Liver (tissue), 9 donors: ENCODE data around the gene U2AF2. TPM values are rescaled to one million over a fixed set of nuclear protein-coding genes. Genes with fewer than 3 reads are reported as not detected.

ENCODE experiments used
- DNase-seq: peaks from one replicate; pipeline ENCODE4 v3.0.0-alpha.2; 2017; ENCODE audit warnings: low spot score
- H3K27ac ChIP-seq, 2 donors: one replicate each; pipeline ENCODE4 v1.7.0; 2013; ENCODE audit warnings: inconsistent platforms in 2 of 2, low read length in 2 of 2, control low read depth in 1 of 2, low read depth in 1 of 2, mild to moderate bottlenecking in 1 of 2
- H3K27me3 ChIP-seq, 4 donors: one replicate each; pipeline versions ENCODE4 v1.6.1 to v1.7.0; 2013; ENCODE audit warnings: low read length in 3 of 4, inconsistent platforms in 1 of 4, mild to moderate bottlenecking in 1 of 4, moderate library complexity in 1 of 4; ENCODE audit not compliant: control insufficient read depth in 4 of 4, insufficient read depth in 4 of 4
- H3K36me3 ChIP-seq, 4 donors: one replicate each; pipeline versions ENCODE4 v1.6.1 to v1.7.0; 2013; ENCODE audit warnings: low read length in 3 of 4, mild to moderate bottlenecking in 3 of 4, low read depth in 1 of 4, moderate library complexity in 1 of 4; ENCODE audit not compliant: control insufficient read depth in 4 of 4, insufficient read depth in 3 of 4
- H3K4me1 ChIP-seq, 4 donors: one replicate each; pipeline versions ENCODE4 v1.6.1 to v1.7.0; 2013; ENCODE audit warnings: low read length in 3 of 4, mild to moderate bottlenecking in 3 of 4, moderate library complexity in 1 of 4; ENCODE audit not compliant: control insufficient read depth in 4 of 4, insufficient read depth in 4 of 4
- H3K4me3 ChIP-seq, 3 donors: one replicate each; pipeline versions ENCODE4 v1.6.1 to v1.7.0; 2013; ENCODE audit warnings: low read length in 3 of 3, control low read depth in 1 of 3, low read depth in 1 of 3, mild to moderate bottlenecking in 1 of 3
- H3K9ac ChIP-seq, 2 donors: one replicate each; pipeline ENCODE4 v1.7.0; 2013; ENCODE audit warnings: low read length in 2 of 2, mild to moderate bottlenecking in 2 of 2, moderate library complexity in 2 of 2, control low read depth in 1 of 2, low read depth in 1 of 2
- H3K9me3 ChIP-seq, 4 donors: one replicate each; pipeline versions ENCODE4 v1.6.1 to v1.7.0; 2013; ENCODE audit warnings: low read length in 3 of 4; ENCODE audit not compliant: control insufficient read depth in 4 of 4
- ATF3 ChIP-seq: IDR thresholded peaks from 2 replicates; pipeline ENCODE4 v1.6.1; 2016; ENCODE audit warnings: antibody characterized with exemption
- EGR1 ChIP-seq, 2 donors: IDR thresholded peaks; 2 replicates each; pipeline ENCODE4 v1.6.1; 2016 to 2018; ENCODE audit warnings: antibody characterized with exemption in 2 of 2, low read depth in 2 of 2
- FOXA2 ChIP-seq: IDR thresholded peaks from 2 replicates; pipeline ENCODE4 v1.6.1; 2016; ENCODE audit warnings: antibody characterized with exemption
- GABPA ChIP-seq, 2 donors: IDR thresholded peaks in 1 of 2; conservative IDR thresholded peaks in 1 of 2; 2 replicates each; pipeline ENCODE4 v1.6.1; 2016; ENCODE audit warnings: antibody characterized with exemption in 2 of 2, mild to moderate bottlenecking in 1 of 2, moderate library complexity in 1 of 2
- HNF4A ChIP-seq, 2 donors: conservative IDR thresholded peaks; 2 replicates each; pipeline ENCODE4 v1.6.1; 2016; ENCODE audit warnings: antibody characterized with exemption in 2 of 2, mild to moderate bottlenecking in 2 of 2
- HNF4G ChIP-seq: IDR thresholded peaks from 2 replicates; pipeline ENCODE4 v1.6.1; 2016; ENCODE audit warnings: antibody characterized with exemption
- JUND ChIP-seq, 2 donors: IDR thresholded peaks; 2 replicates each; pipeline ENCODE4 v1.6.1; 2016; ENCODE audit warnings: antibody characterized with exemption in 2 of 2
- MAX ChIP-seq: IDR thresholded peaks from 2 replicates; pipeline ENCODE4 v1.6.1; 2016; ENCODE audit warnings: antibody characterized with exemption
- NR2F2 ChIP-seq: IDR thresholded peaks from 2 replicates; pipeline ENCODE4 v1.6.1; 2016; ENCODE audit warnings: antibody characterized with exemption
- SP1 ChIP-seq: IDR thresholded peaks from 2 replicates; pipeline ENCODE4 v1.6.1; 2018; ENCODE audit warnings: antibody characterized with exemption, mild to moderate bottlenecking
- TAF1 ChIP-seq: conservative IDR thresholded peaks from 2 replicates; pipeline ENCODE4 v1.6.1; 2016; ENCODE audit warnings: antibody characterized with exemption, mild to moderate bottlenecking
- YY1 ChIP-seq: IDR thresholded peaks from 2 replicates; pipeline ENCODE4 v1.6.1; 2016; ENCODE audit warnings: antibody characterized with exemption, mild to moderate bottlenecking
- WGBS: extraction: QIAGEN DNeasy Blood & Tissue Kit; methylation state at CpG from one replicate; pipeline ENCODE4 v1.1.7; 2013; 5-methylcytosine and 5-hydroxymethylcytosine counted together
- polyA plus RNA-seq, 2 donors: library from polyadenylated mRNA; stranded (reverse) in 1 of 2; unstranded in 1 of 2; fragments of 200-250 nt in 1 of 2; fragments of >200 nt in 1 of 2; fragmentation: Nextera tagmentation in 1 of 2; extraction: Ambion mirVana in 1 of 2; gene quantifications; one replicate each; pipeline versions ENCODE4 v1.2.1 to v1.2.3, GENCODE V29; 2013 to 2015
- total RNA-seq, 2 donors: library from RNA; depleted of rRNA; stranded (reverse); fragments of >200 nt; gene quantifications; one replicate each; pipeline ENCODE4 v1.2.3, GENCODE V29; 2014
- TF ChIP-seq, protein P1 (sequence below): IDR thresholded peaks from 2 replicates; pipeline ENCODE4 v1.6.1; 2016; ENCODE audit warnings: antibody characterized with exemption, mild to moderate bottlenecking
- TF ChIP-seq, protein P2 (sequence below): fragments of 150-350 bp; IDR thresholded peaks from 2 replicates; pipeline ENCODE4 v1.5.1; 2017; ENCODE audit warnings: improper control_type of control experiment, low read depth, low read length; ENCODE audit not compliant: missing input control
- TF ChIP-seq, protein P3 (sequence below): IDR thresholded peaks from 2 replicates; pipeline ENCODE4 v1.6.1; 2016; ENCODE audit warnings: antibody characterized with exemption
- donor health status: healthy.
- donor health status: healthy.
- donor health status: healthy.
- donor health status: healthy.
- donor health status: healthy.

Gene U2AF2
- total and polyA plus RNA-seq, 4 donors = 8.6 to 66.6 (median 51.2) TPM

DNA sequence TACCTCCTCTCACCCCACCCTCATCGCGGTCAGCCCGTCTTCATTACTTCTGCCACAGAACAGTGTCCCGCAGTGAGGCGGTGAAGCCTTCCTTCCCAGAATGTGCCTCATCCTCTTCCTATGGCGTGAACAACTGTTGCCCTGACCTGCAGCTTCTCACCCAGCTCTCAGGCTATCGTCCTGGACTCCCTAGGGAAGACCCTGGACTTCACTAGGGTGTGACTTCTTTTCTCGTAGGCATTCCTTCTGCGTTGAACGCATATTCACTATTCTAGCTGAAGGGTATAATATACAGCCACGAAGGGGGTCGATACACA lies 48.4 kb upstream of the U2AF2 start:
- TF ChIP-seq SP1 (no peak), TAF1 (no peak), GABPA (IDR thresholded peaks at IDR 0.05 in 1 of 2, conservative IDR thresholded peaks at IDR 0.05 in 1 of 2) (no peak), MAX (no peak), HNF4A (conservative IDR thresholded peaks at IDR 0.05) (no peak), YY1 (no peak), NR2F2 (no peak), EGR1 (IDR thresholded peaks at IDR 0.05; ENCODE audit: low read depth in 2 of 2) (no peak), HNF4G (no peak), FOXA2 (no peak), JUND (IDR thresholded peaks at IDR 0.05) (no peak), ATF3 (no peak)
- TF ChIP-seq, protein P1, sequence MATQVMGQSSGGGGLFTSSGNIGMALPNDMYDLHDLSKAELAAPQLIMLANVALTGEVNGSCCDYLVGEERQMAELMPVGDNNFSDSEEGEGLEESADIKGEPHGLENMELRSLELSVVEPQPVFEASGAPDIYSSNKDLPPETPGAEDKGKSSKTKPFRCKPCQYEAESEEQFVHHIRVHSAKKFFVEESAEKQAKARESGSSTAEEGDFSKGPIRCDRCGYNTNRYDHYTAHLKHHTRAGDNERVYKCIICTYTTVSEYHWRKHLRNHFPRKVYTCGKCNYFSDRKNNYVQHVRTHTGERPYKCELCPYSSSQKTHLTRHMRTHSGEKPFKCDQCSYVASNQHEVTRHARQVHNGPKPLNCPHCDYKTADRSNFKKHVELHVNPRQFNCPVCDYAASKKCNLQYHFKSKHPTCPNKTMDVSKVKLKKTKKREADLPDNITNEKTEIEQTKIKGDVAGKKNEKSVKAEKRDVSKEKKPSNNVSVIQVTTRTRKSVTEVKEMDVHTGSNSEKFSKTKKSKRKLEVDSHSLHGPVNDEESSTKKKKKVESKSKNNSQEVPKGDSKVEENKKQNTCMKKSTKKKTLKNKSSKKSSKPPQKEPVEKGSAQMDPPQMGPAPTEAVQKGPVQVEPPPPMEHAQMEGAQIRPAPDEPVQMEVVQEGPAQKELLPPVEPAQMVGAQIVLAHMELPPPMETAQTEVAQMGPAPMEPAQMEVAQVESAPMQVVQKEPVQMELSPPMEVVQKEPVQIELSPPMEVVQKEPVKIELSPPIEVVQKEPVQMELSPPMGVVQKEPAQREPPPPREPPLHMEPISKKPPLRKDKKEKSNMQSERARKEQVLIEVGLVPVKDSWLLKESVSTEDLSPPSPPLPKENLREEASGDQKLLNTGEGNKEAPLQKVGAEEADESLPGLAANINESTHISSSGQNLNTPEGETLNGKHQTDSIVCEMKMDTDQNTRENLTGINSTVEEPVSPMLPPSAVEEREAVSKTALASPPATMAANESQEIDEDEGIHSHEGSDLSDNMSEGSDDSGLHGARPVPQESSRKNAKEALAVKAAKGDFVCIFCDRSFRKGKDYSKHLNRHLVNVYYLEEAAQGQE = no peak
- TF ChIP-seq, protein P2, sequence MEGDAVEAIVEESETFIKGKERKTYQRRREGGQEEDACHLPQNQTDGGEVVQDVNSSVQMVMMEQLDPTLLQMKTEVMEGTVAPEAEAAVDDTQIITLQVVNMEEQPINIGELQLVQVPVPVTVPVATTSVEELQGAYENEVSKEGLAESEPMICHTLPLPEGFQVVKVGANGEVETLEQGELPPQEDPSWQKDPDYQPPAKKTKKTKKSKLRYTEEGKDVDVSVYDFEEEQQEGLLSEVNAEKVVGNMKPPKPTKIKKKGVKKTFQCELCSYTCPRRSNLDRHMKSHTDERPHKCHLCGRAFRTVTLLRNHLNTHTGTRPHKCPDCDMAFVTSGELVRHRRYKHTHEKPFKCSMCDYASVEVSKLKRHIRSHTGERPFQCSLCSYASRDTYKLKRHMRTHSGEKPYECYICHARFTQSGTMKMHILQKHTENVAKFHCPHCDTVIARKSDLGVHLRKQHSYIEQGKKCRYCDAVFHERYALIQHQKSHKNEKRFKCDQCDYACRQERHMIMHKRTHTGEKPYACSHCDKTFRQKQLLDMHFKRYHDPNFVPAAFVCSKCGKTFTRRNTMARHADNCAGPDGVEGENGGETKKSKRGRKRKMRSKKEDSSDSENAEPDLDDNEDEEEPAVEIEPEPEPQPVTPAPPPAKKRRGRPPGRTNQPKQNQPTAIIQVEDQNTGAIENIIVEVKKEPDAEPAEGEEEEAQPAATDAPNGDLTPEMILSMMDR = no peak
- TF ChIP-seq, protein P3, sequence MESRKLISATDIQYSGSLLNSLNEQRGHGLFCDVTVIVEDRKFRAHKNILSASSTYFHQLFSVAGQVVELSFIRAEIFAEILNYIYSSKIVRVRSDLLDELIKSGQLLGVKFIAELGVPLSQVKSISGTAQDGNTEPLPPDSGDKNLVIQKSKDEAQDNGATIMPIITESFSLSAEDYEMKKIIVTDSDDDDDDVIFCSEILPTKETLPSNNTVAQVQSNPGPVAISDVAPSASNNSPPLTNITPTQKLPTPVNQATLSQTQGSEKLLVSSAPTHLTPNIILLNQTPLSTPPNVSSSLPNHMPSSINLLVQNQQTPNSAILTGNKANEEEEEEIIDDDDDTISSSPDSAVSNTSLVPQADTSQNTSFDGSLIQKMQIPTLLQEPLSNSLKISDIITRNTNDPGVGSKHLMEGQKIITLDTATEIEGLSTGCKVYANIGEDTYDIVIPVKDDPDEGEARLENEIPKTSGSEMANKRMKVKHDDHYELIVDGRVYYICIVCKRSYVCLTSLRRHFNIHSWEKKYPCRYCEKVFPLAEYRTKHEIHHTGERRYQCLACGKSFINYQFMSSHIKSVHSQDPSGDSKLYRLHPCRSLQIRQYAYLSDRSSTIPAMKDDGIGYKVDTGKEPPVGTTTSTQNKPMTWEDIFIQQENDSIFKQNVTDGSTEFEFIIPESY = no peak
- 25% methylated on average over 12 of the region's 12 CpGs for WGBS
- H3K4me1 ChIP-seq = peaks cover 0 to 18% (median 16%) of the 10 kb centered on the region in 4 donors
- peaks cover 0 to 8% (median 2%) of the 10 kb centered on the region in 4 donors for H3K36me3 ChIP-seq
- DNase-seq = no peak
- peak overlapping the region; percentile 92 for H3K27ac ChIP-seq
- H3K9ac ChIP-seq = no peak overlapping the region
- no peaks in the 10 kb centered on the region for H3K27me3 ChIP-seq
- peak overlapping the region; percentile 76 to 91 (median 91) for H3K4me3 ChIP-seq
- no peaks in the 10 kb centered on the region for H3K9me3 ChIP-seq

DNA sequence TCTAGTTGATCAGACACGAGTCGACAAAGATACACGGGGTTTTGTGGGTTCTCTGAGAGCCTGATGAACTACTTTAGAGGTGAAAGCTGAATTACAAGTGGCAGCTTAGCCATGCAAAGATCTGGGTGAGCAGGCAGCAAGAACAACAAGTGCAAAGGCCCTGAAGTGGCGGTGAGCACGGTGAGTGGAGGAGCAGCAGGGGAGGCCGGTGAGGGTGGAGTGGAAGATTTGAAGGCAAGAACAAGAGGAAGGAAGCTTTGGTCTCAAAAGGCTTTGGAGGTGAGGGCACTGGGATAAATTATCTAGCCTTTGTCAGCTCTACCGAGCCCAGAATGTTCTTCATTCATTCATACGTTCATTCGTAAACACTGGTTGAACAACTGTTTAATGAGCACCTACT lies 48.0 kb upstream of the U2AF2 start:
- no peak overlapping the region for H3K27ac ChIP-seq

More for the DNA sequence above, 48.0 kb upstream of the U2AF2 start:
- H3K27me3 ChIP-seq = no peaks in the 10 kb centered on the region
- no peak for DNase-seq
- H3K36me3 ChIP-seq = peaks cover 0 to 8% (median 2%) of the 10 kb centered on the region in 4 donors
- H3K4me1 ChIP-seq = peaks cover 0 to 18% (median 15%) of the 10 kb centered on the region in 4 donors
- TF ChIP-seq, protein P1 = no peak
- no peaks in the 10 kb centered on the region for H3K9me3 ChIP-seq
- no peak overlapping the region for H3K9ac ChIP-seq
- 80% methylated on average over 9 of the region's 9 CpGs for WGBS
- no peak overlapping the region for H3K4me3 ChIP-seq
